ENCODE data around the gene CAVIN3.

Gene CAVIN3

DNA sequence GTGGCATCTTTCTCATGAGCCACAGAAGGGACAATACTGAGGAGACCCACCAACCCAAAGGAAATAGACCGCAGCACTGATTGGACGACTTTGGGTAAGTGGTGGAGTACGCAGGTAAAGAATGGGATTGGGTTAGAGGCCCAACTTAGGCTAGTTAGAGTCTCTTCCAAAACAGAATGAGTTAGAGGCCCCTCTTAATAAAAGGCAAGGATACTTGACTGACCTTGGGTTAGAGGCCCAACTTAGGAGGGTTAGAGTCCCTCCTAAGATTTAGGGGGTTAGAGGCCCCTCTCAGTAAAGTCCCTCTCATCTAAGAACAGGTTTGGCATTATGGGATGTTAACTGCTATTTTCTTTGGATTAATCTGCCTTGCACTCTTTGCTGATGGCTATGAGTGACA, 36.1 kb downstream of the CAVIN3 start:
- TF ChIP-seq, protein P1, sequence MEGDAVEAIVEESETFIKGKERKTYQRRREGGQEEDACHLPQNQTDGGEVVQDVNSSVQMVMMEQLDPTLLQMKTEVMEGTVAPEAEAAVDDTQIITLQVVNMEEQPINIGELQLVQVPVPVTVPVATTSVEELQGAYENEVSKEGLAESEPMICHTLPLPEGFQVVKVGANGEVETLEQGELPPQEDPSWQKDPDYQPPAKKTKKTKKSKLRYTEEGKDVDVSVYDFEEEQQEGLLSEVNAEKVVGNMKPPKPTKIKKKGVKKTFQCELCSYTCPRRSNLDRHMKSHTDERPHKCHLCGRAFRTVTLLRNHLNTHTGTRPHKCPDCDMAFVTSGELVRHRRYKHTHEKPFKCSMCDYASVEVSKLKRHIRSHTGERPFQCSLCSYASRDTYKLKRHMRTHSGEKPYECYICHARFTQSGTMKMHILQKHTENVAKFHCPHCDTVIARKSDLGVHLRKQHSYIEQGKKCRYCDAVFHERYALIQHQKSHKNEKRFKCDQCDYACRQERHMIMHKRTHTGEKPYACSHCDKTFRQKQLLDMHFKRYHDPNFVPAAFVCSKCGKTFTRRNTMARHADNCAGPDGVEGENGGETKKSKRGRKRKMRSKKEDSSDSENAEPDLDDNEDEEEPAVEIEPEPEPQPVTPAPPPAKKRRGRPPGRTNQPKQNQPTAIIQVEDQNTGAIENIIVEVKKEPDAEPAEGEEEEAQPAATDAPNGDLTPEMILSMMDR (IDR thresholded peaks at IDR 0.05): no peak

DNA sequence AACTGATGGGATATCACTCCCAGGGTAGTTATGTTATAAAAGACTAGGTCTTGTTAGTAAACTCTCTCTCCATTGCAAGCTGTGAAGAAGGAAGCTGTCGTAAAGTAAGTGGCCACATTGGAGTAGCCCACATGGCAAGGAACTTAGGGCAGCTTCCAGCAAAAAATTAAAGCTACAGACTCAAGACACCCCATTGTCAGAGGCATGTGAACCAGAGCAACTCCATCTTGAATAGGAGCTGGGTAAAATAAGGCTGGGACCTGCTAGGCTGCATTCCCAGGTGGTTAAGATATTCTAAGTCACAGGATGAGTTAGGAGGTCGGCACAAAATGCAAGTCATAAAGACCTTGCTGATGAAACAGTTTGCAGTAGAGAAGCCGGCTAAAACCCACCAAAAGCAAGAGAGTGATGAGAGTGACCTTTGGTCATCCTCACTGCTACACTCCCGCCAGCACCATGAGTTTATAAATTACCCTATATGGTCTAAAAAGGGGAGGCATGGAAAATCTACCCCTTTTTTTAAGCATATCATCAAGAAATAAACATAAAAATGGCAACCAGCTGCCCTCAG, 36.8 kb downstream of the CAVIN3 start:
- TF ChIP-seq, protein P1 (IDR thresholded peaks at IDR 0.05): no peak

DNA sequence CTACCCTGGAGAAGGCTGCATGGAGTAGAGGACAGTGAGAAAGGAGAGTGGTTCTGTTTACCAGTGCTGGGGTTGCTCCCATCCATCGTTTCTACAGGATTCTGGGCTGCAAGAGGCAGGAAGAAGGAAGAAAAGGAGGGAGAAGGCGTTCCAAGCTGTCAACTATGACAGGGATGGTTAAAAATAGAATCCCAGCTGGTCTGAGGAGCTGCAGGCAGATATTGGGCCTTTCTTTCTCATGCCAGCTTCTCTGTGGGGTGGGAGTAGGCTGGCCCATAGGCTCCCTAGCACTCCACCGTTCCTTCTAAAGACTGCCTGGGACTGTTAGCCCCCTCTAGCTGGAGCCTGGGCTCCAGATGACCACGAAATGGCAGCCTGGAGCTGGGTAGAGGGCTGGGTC, 47.1 kb downstream of the CAVIN3 start:
- TF ChIP-seq, protein P1 (IDR thresholded peaks at IDR 0.05): no peak

DNA sequence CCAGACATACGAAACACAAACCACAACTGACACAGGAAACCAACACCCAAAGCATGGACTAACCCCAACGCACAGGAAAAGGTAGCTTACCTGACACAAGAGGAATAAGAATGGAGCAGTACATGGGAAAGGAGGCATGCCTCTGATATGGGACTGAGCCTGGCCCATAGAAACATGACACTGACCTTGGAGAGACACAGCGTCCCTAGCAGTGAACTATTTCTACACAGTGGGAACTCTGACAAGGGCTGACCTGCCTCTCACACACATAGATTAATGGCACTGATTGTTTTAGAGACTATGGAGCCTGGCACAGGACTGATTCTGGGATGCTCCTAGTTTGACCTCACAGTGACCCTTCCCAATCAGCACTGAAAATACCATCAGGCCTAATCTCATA, 48.7 kb downstream of the CAVIN3 start:
- TF ChIP-seq, protein P1 (IDR thresholded peaks at IDR 0.05): no peak

DNA sequence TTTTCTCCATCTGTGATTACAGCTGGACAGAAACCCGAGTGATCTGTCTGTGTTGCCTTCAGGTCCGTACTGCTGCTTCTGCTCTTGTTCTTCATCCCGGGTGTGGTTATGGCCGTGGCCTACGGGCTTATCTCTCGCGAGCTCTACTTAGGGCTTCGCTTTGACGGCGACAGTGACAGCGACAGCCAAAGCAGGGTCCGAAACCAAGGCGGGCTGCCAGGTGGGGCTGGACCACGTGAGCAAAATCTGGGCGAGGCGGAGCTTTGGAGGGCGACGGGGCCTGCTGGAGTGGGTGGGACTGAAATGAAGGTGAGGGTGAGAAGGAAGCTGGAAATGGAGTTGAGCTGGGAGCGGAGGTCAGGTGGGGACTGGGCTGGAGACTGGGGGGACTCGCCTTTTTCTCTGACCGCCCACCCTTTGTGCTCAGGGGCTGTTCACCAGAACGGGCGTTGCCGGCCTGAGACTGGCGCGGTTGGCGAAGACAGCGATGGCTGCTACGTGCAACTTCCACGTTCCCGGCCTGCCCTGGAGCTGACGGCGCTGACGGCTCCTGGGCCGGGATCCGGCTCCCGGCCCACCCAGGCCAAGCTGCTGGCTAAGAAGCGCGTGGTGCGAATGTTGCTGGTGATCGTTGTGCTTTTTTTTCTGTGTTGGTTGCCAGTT, 49.6 kb downstream of the CAVIN3 start:
- TF ChIP-seq, protein P1 (IDR thresholded peaks at IDR 0.05): no peak

DNA sequence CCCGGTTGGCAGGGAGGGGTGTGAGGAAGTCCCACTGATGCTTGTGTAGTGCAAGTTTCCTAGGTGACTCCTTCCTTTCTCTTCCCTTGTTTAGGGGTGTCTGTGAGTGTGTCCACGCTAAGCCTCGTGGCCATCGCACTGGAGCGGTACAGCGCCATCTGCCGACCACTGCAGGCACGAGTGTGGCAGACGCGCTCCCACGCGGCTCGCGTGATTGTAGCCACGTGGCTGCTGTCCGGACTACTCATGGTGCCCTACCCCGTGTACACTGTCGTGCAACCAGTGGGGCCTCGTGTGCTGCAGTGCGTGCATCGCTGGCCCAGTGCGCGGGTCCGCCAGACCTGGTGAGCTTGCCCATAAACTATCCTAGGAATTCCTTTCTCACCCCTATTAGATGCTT, 50.3 kb downstream of the CAVIN3 start:
- TF ChIP-seq, protein P1 (IDR thresholded peaks at IDR 0.05): peak; percentile 46

Data from LNCAP (cell line).